Bronchial epithelial cell (primary cell): Measurements from ENCODE around the gene PIK3AP1. TPM values are rescaled to one million over a fixed set of nuclear protein-coding genes. Genes with fewer than 3 reads are reported as not detected.
"Not testable (repeated sequence)": the region's sequence is repeated elsewhere in the genome, so short reads cannot be mapped to it uniquely, and the experiment has no call there.

ENCODE experiments used
- DNase-seq: peaks from one replicate; pipeline ENCODE4 v3.0.0-alpha.2; 2010; ENCODE audit warnings: low read depth
- FAIRE-seq: peaks from 2 replicates; lab custom pipeline; 2011; peaks lifted over from hg19 to GRCh38; lab: Jason Lieb, UNC
- H3K27me3 ChIP-seq: 2 replicates; pipeline ENCODE4 v1.5.1; 2011; ENCODE audit warnings: low read length; ENCODE audit not compliant: control insufficient read depth, insufficient read depth
- H3K36me3 ChIP-seq: 2 replicates; pipeline ENCODE4 v1.5.1; 2011; ENCODE audit warnings: low read length; ENCODE audit not compliant: control insufficient read depth, insufficient read depth
- H3K4me3 ChIP-seq: 2 replicates; pipeline ENCODE4 v1.5.1; 2011; ENCODE audit warnings: mild to moderate bottlenecking, low read depth, low read length, control low read depth
- CTCF ChIP-seq: IDR thresholded peaks from 2 replicates; pipeline ENCODE4 v1.5.1; 2011; ENCODE audit warnings: mild to moderate bottlenecking, moderate library complexity, low read length, control low read depth, inconsistent platforms; ENCODE audit not compliant: insufficient read depth, severe bottlenecking
- total RNA-seq: library from RNA; depleted of rRNA; stranded (reverse); fragments of >200 nt; gene quantifications from 2 replicates; pipeline ENCODE4 v1.2.1, GENCODE V29; 2014

The PIK3AP1 gene
- total RNA-seq, 1 donor from 2014 or later, result 2.1 TPM

GRCh38 chr10:96703358-96703757, 17.0 kb downstream of the PIK3AP1 start:
- DNase-seq, result no peak
- no peak for FAIRE-seq

GRCh38 chr10:96701265-96701664, 19.0 kb downstream of the PIK3AP1 start:
- Histone ChIP-seq H3K4me3 (no peak overlapping the region), H3K36me3 (no peaks in the 10 kb centered on the region), H3K27me3 (no peaks in the 10 kb centered on the region)
- DNase-seq (no peak), FAIRE-seq (no peak)
- TF ChIP-seq CTCF, result no peak

More at GRCh38 chr10:96703358-96703757, 17.0 kb downstream of the PIK3AP1 start:
- TF ChIP-seq CTCF, result no peak
- Histone ChIP-seq H3K4me3 (no peak overlapping the region), H3K27me3 (no peaks in the 10 kb centered on the region), H3K36me3 (no peaks in the 10 kb centered on the region)

GRCh38 chr10:96700374-96701099, 19.8 kb downstream of the PIK3AP1 start:
- no peak for TF ChIP-seq CTCF
- DNase-seq (no peak), FAIRE-seq (no peak)
- Histone ChIP-seq H3K4me3 (no peak overlapping the region), H3K36me3 (no peaks in the 10 kb centered on the region), H3K27me3 (no peaks in the 10 kb centered on the region)

GRCh38 chr10:96699613-96700012, 20.7 kb downstream of the PIK3AP1 start:
- H3K27me3 ChIP-seq, result no peaks in the 10 kb centered on the region
- no peak for TF ChIP-seq CTCF
- no peak for DNase-seq
- H3K4me3 ChIP-seq, result no peak overlapping the region
- H3K36me3 ChIP-seq, result no peaks in the 10 kb centered on the region
- no peak for FAIRE-seq

GRCh38 chr10:96698305-96698704, 22.0 kb downstream of the PIK3AP1 start:
- DNase-seq, H3K4me3 ChIP-seq, H3K27me3 ChIP-seq, FAIRE-seq, H3K36me3 ChIP-seq: not testable (repeated sequence)

GRCh38 chr10:96697438-96697837, 22.9 kb downstream of the PIK3AP1 start:
- no peaks in the 10 kb centered on the region for H3K36me3 ChIP-seq
- no peak for TF ChIP-seq CTCF
- FAIRE-seq, result no peak
- DNase-seq, result no peak
- H3K4me3 ChIP-seq, result no peak overlapping the region
- H3K27me3 ChIP-seq, result no peaks in the 10 kb centered on the region
